Peyer's patch (tissue), 4 donors: ENCODE data around the gene SHE. TPM values are rescaled to one million over a fixed set of nuclear protein-coding genes. Genes with fewer than 3 reads are reported as not detected.
"Not testable (repeated sequence)": the region's sequence is repeated elsewhere in the genome, so short reads cannot be mapped to it uniquely, and the experiment has no call there.

Experiments
- DNase-seq, 3 donors: peaks; one replicate each; pipeline ENCODE4 v3.0.0-alpha.2; 2017 to 2019
- H3K27ac ChIP-seq, 4 donors: fragments of 200-600 bp; sonication (generic); one replicate each; pipeline ENCODE4 v1.5.1; 2016 to 2019
- H3K27me3 ChIP-seq, 2 donors: fragments of 200-600 bp; sonication (generic); one replicate each; pipeline ENCODE4 v1.5.1; 2019
- H3K36me3 ChIP-seq, 3 donors: fragments of 200-600 bp; sonication (generic); one replicate each; pipeline ENCODE4 v1.5.1; 2016 to 2019
- H3K4me1 ChIP-seq, 4 donors: fragments of 200-600 bp; sonication (generic); one replicate each; pipeline ENCODE4 v1.5.1; 2016 to 2019
- H3K4me3 ChIP-seq, 4 donors: fragments of 200-600 bp; sonication (generic); 1 replicate in 3 of 4; 2 replicates in 1 of 4; pipeline ENCODE4 v1.5.1; 2016 to 2019; ENCODE audit warnings: mild to moderate bottlenecking in 1 of 4
- H3K9me3 ChIP-seq, 4 donors: fragments of 200-600 bp; sonication (generic); one replicate each; pipeline ENCODE4 v1.5.1; 2016 to 2019; ENCODE audit warnings: mild to moderate bottlenecking in 1 of 4
- CTCF ChIP-seq, 6 experiments: fragments of 450-650 bp in 4 of 6; fragments of 200-600 bp in 2 of 6; sonication (generic) in 1 of 6; IDR thresholded peaks; one replicate each; pipeline ENCODE4 v1.5.1; 2017 to 2019; ENCODE audit warnings: antibody characterized with exemption in 6 of 6, mild to moderate bottlenecking in 3 of 6, moderate library complexity in 1 of 6
- POLR2A ChIP-seq, 2 donors: fragments of 450-650 bp; IDR thresholded peaks; one replicate each; pipeline ENCODE4 v1.5.1; 2017; ENCODE audit warnings: antibody characterized with exemption in 2 of 2, mild to moderate bottlenecking in 2 of 2, moderate library complexity in 2 of 2
- total RNA-seq, 4 donors: library from RNA; depleted of rRNA; stranded (reverse); fragments of >200 nt; gene quantifications; one replicate each; pipeline ENCODE4 v1.1.0, GENCODE V29; 2016

SHE gene
- total RNA-seq, 4 donors from 2014 or later = 1.6 to 19.8 (median 7.3) TPM

- TF ChIP-seq POLR2A (IDR thresholded peaks at IDR 0.05) (no peak), CTCF (IDR thresholded peaks at IDR 0.05) (no peak)
- Histone ChIP-seq H3K27ac (no peak overlapping the region), H3K27me3 (no peaks in the 10 kb centered on the region), H3K9me3 (no peaks in the 10 kb centered on the region), H3K4me1 (peaks cover 0 to 10% (median 3%) of the 10 kb centered on the region in 4 donors), H3K4me3 (no peak overlapping the region), H3K36me3 (no peaks in the 10 kb centered on the region)
- DNase-seq = no peak
These were observed 11.9 kb downstream of the SHE start for GRCh38 chr1:154490317-154490716.

DNA sequence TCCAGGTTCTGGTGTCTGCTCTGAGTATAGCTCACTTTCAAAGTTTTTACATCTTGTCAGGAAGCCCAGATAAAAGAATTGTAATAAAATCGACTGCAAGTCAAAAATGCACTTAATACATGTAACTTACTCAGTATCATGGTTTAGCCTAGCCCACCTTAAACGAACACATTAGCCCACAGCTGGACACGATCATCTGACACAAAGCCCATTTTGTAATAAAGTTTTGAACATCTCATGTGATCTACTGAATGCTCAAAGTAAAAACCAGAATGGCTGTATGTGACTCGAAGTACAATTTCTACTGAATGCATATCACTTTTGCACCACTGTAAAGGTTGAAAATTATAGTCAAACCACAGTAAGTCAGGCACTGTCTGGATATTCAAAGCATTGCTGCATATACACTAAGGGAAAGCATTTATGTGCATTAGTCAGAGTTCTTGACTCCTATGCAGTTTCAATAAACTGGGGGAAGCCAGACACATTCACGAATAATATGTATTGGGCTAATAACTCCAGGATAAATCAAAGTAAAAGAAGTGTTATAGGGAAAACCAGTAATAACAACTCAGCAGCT is 12.4 kb downstream of the SHE start:
- no peaks in the 10 kb centered on the region for H3K9me3 ChIP-seq
- no peak for DNase-seq
- TF ChIP-seq POLR2A (IDR thresholded peaks at IDR 0.05) = no peak
- no peak for TF ChIP-seq CTCF (IDR thresholded peaks at IDR 0.05)
- H3K4me3 ChIP-seq = no peak overlapping the region
- H3K27ac ChIP-seq = no peak overlapping the region
- H3K27me3 ChIP-seq = no peaks in the 10 kb centered on the region
- H3K36me3 ChIP-seq = no peaks in the 10 kb centered on the region
- peaks cover 0 to 10% (median 3%) of the 10 kb centered on the region in 4 donors for H3K4me1 ChIP-seq

GRCh38 chr1:154488922-154489321 is 13.3 kb downstream of the SHE start:
- no peak for DNase-seq
- no peak for TF ChIP-seq CTCF (IDR thresholded peaks at IDR 0.05)
- TF ChIP-seq POLR2A (IDR thresholded peaks at IDR 0.05) = no peak
- H3K36me3 ChIP-seq = no peaks in the 10 kb centered on the region
- H3K27ac ChIP-seq = no peak overlapping the region
- no peaks in the 10 kb centered on the region for H3K9me3 ChIP-seq
- H3K4me3 ChIP-seq = no peak overlapping the region
- peaks cover 0 to 10% (median 3%) of the 10 kb centered on the region in 4 donors for H3K4me1 ChIP-seq
- no peaks in the 10 kb centered on the region for H3K27me3 ChIP-seq

DNA sequence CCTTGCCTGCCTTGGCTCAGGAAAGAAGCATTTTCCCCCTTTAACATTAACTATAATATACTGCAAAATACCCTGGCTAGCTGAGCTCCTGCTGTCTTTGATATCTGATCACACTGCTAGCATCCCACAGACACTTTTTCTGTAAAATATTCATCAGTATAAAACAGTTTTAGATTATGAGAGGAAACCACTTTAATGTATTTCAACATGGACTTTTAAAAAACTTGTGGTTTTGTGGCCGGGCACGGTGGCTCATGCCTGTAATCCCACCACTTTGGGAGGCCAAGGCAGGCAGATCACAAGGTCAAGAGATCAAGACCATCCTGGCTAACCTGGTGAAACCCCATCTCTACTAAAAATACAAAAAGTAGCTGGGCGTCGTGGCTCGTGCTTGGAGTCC is 15.5 kb downstream of the SHE start:
- H3K27ac ChIP-seq = peak overlapping the region in 1 of 4 donors; percentile 15
- not testable (repeated sequence) for H3K9me3 ChIP-seq, H3K4me3 ChIP-seq, H3K36me3 ChIP-seq, H3K4me1 ChIP-seq, DNase-seq, H3K27me3 ChIP-seq

- H3K36me3 ChIP-seq = no peaks in the 10 kb centered on the region
- no peak for TF ChIP-seq CTCF (IDR thresholded peaks at IDR 0.05)
- TF ChIP-seq POLR2A (IDR thresholded peaks at IDR 0.05) = no peak
- H3K27me3 ChIP-seq = no peaks in the 10 kb centered on the region
- no peak overlapping the region for H3K4me3 ChIP-seq
- no peaks in the 10 kb centered on the region for H3K4me1 ChIP-seq
- H3K9me3 ChIP-seq = no peaks in the 10 kb centered on the region
- no peak for DNase-seq
- H3K27ac ChIP-seq = peak overlapping the region in 1 of 4 donors; percentile 15
These were observed 16.2 kb downstream of the SHE start for GRCh38 chr1:154485910-154486496.

- Histone ChIP-seq H3K36me3 (no peaks in the 10 kb centered on the region), H3K4me3 (no peak overlapping the region), H3K9me3 (no peaks in the 10 kb centered on the region), H3K4me1 (no peaks in the 10 kb centered on the region), H3K27ac (no peak overlapping the region), H3K27me3 (no peaks in the 10 kb centered on the region)
- peak in 1 of 3 donors; percentile 55 for DNase-seq
- TF ChIP-seq CTCF (IDR thresholded peaks at IDR 0.05) (no peak), POLR2A (IDR thresholded peaks at IDR 0.05) (no peak)
These were observed 17.1 kb downstream of the SHE start for GRCh38 chr1:154485106-154485505.
